MM.1S (cell line): ENCODE results near the gene STAT6.

ENCODE experiments used
- DNase-seq: peaks from one replicate; pipeline ENCODE4 v3.0.0-alpha.2; 2015
- H2AFZ ChIP-seq: fragments of 300-600 bp; sonication (generic); 2 replicates; pipeline ENCODE4 v1.6.0; 2016; ENCODE audit warnings: antibody characterized with exemption, low read length
- H3F3A ChIP-seq: fragments of 300-600 bp; sonication (generic); 2 replicates; pipeline ENCODE4 v1.6.1; 2016; ENCODE audit warnings: mild to moderate bottlenecking, antibody characterized with exemption, low read length, moderate library complexity, mixed read lengths; ENCODE audit not compliant: insufficient read depth
- H3K27ac ChIP-seq: fragments of 300-600 bp; sonication (generic); 2 replicates; pipeline ENCODE4 v1.5.1; 2016; ENCODE audit warnings: mild to moderate bottlenecking, low read length
- H3K27me3 ChIP-seq: fragments of 300-600 bp; sonication (generic); replicated peaks from 2 replicates; pipeline ENCODE4 v1.6.0; 2016; ENCODE audit warnings: low read length; ENCODE audit not compliant: insufficient read depth
- H3K36me3 ChIP-seq: fragments of 300-600 bp; sonication (generic); replicated peaks from 2 replicates; pipeline ENCODE4 v1.6.1; 2016; ENCODE audit warnings: mild to moderate bottlenecking, low read length, mixed read lengths; ENCODE audit not compliant: insufficient read depth
- H3K4me1 ChIP-seq: fragments of 300-600 bp; sonication (generic); 2 replicates; pipeline ENCODE4 v1.6.1; 2016; ENCODE audit warnings: low read length, mixed read lengths
- H3K4me2 ChIP-seq: fragments of 300-600 bp; sonication (generic); 2 replicates; pipeline ENCODE4 v1.6.0; 2016; ENCODE audit warnings: low read depth, low read length
- H3K4me3 ChIP-seq: fragments of 300-600 bp; sonication (generic); 2 replicates; pipeline ENCODE4 v1.5.1; 2016; ENCODE audit warnings: low read length, mixed read lengths
- H3K79me2 ChIP-seq: fragments of 300-600 bp; sonication (generic); 2 replicates; pipeline ENCODE4 v1.6.1; 2016; ENCODE audit warnings: mixed run types, low read length, mixed read lengths
- H3K9ac ChIP-seq: fragments of 300-600 bp; sonication (generic); 2 replicates; pipeline ENCODE4 v1.6.1; 2016; ENCODE audit warnings: low read length, mixed read lengths
- H3K9me2 ChIP-seq: fragments of 300-600 bp; sonication (generic); replicated peaks from 2 replicates; pipeline ENCODE4 v1.6.1; 2016; ENCODE audit warnings: mild to moderate bottlenecking, low read length, mixed read lengths; ENCODE audit not compliant: insufficient read depth
- H3K9me3 ChIP-seq: fragments of 300-600 bp; sonication (generic); replicated peaks from 2 replicates; pipeline ENCODE4 v1.6.1; 2016; ENCODE audit warnings: mild to moderate bottlenecking, low read length, mixed read lengths; ENCODE audit not compliant: insufficient read depth
- H4K20me1 ChIP-seq: fragments of 300-600 bp; sonication (generic); 2 replicates; pipeline ENCODE4 v1.6.1; 2016; ENCODE audit warnings: mild to moderate bottlenecking, low read length, moderate library complexity, mixed read lengths; ENCODE audit not compliant: insufficient read depth
- CTCF ChIP-seq: fragments of 300-600 bp; sonication (generic); IDR thresholded peaks from 2 replicates; pipeline ENCODE4 v1.5.1; 2016; ENCODE audit warnings: antibody characterized with exemption, low read length, mixed read lengths
- EZH2 ChIP-seq: fragments of 300-600 bp; sonication (generic); optimal IDR thresholded peaks from 2 replicates; pipeline ENCODE3; 2017; ENCODE audit warnings: low read depth, mild to moderate bottlenecking, antibody characterized with exemption, low read length, mixed read lengths
- EZH2phosphoT487 ChIP-seq: fragments of 300-600 bp; sonication (generic); IDR thresholded peaks from 2 replicates; pipeline ENCODE4 v1.6.1; 2018; ENCODE audit warnings: antibody characterized with exemption, low read length

Gene STAT6

DNA sequence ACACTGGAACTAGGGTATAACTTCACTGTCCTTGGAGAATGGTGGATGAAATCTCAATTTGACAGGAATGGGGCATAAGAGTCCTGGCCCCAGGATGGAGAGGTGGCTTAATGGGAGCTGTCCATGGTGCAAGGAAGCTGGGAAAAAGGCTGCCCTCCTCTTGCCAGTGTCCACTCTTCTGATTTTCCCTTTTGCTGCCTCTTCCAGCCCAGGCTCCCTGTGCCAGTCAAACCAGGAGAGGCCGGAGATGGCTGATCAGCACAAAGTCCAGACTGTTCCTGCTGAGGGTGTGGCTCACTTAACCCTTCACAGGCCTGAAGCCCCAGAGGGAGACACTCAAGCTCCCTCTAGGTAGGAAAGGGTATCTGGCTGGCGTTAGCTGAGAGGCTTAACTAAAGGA is 61.3 kb downstream of the STAT6 start, which contains the start of gene MYO1A:
Gene MYO1A (minus strand): TSS at position 240 of the 400 bp plus-strand sequence. CDS start 1,806 bp downstream, outside the sequence.
- H3K4me2 ChIP-seq = no peak within 1 kb of the TSS
- H3K9ac ChIP-seq = no peak within 1 kb of the TSS
- no peaks in the 10 kb centered on the region for H4K20me1 ChIP-seq
- H3K36me3 ChIP-seq = no peaks in the 10 kb centered on the region
- no peaks in the 10 kb centered on the region for H3K27me3 ChIP-seq
- no peaks in the 10 kb centered on the region for H3K4me1 ChIP-seq
- H3K9me3 ChIP-seq = no peaks in the 10 kb centered on the region
- H2AFZ ChIP-seq = no peak within 1 kb of the TSS
- no peak for DNase-seq
- H3F3A ChIP-seq = no peaks in the 10 kb centered on the region
- no peaks in the 10 kb centered on the region for H3K9me2 ChIP-seq
- H3K4me3 ChIP-seq = no peak within 1 kb of the TSS
- no peak within 1 kb of the TSS for H3K27ac ChIP-seq
- TF ChIP-seq CTCF (no peak), EZH2 (no peak), EZH2phosphoT487 (no peak)
- H3K79me2 ChIP-seq = no peaks in the 10 kb centered on the region

GRCh38 chr12:57049119-57049446 is 62.1 kb downstream of the STAT6 start:
- Histone ChIP-seq H2AFZ (no peak overlapping the region), H3K79me2 (no peaks in the 10 kb centered on the region), H3K4me3 (no peak overlapping the region), H3K36me3 (no peaks in the 10 kb centered on the region), H3K9me2 (no peaks in the 10 kb centered on the region), H3K27me3 (no peaks in the 10 kb centered on the region), H3K27ac (no peak overlapping the region), H3K9ac (no peak overlapping the region), H3K4me1 (no peaks in the 10 kb centered on the region), H4K20me1 (no peaks in the 10 kb centered on the region), H3K4me2 (no peak overlapping the region), H3K9me3 (no peaks in the 10 kb centered on the region), H3F3A (no peaks in the 10 kb centered on the region)
- no peak for TF ChIP-seq EZH2
- no peak for TF ChIP-seq EZH2phosphoT487
- TF ChIP-seq CTCF = no peak
- no peak for DNase-seq

DNA sequence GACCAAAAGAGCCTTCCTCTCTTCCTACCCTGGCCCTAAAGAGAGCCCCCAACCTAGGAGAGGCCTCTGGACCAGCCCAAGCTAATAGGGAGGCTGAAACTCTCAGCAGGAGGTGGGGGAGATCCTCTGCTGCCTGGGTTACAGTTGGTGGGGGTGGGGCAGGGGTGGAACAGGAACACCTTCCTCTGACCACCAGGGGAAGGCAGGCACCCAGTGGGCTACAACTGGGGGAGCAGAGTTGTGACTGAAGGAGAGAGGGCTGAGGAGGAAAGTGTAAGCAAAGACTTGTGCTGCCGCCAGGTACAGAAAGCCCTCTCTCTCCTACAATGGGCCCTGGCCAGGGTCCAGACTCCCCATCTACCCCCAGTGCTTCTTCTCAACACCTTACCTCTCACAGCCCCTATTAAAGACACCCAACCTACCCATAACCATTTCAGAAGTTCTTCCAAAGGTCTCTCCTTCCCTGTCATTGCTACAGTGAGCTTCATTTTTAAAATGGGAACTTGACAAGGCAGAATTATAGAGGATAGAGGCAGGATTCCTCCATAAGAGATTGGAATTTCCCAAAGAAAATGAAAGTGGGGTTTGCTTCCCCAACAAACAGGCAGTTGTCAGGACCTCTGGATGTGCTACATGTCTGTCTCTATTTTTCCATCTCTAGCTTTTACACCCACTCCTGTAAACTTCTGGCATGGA is 62.6 kb downstream of the STAT6 start:
- Histone ChIP-seq H3K9me2 (no peaks in the 10 kb centered on the region), H4K20me1 (no peaks in the 10 kb centered on the region), H3K4me3 (no peak overlapping the region), H3K36me3 (no peaks in the 10 kb centered on the region), H3F3A (no peaks in the 10 kb centered on the region), H2AFZ (no peak overlapping the region), H3K4me1 (no peaks in the 10 kb centered on the region), H3K27me3 (no peaks in the 10 kb centered on the region), H3K4me2 (no peak overlapping the region), H3K9me3 (no peaks in the 10 kb centered on the region), H3K27ac (no peak overlapping the region), H3K79me2 (no peaks in the 10 kb centered on the region), H3K9ac (no peak overlapping the region)
- TF ChIP-seq CTCF (no peak), EZH2phosphoT487 (no peak), EZH2 (no peak)
- DNase-seq = no peak
